ENCODE results near the gene BCL2L14.

DNA sequence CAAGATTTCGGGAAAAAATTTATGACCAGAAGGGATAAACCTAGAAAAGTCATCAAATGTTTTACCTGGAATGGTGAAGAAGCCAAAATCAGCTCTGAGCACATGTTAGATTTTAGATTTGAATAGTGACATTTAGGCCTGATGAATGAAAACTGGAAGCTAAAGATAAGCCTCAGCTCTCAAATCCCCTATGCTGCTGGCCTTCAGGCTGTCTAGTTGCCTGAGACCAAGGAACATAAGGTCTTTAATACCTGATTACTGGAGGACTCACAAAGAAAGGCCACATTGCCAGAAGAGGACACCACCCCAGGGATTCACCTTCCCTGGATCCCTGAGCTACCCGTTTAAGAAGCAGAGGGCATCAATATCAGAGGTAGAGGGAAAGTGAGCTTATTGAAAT, 56.6 kb downstream of the BCL2L14 start:
- TF ChIP-seq, protein P1, sequence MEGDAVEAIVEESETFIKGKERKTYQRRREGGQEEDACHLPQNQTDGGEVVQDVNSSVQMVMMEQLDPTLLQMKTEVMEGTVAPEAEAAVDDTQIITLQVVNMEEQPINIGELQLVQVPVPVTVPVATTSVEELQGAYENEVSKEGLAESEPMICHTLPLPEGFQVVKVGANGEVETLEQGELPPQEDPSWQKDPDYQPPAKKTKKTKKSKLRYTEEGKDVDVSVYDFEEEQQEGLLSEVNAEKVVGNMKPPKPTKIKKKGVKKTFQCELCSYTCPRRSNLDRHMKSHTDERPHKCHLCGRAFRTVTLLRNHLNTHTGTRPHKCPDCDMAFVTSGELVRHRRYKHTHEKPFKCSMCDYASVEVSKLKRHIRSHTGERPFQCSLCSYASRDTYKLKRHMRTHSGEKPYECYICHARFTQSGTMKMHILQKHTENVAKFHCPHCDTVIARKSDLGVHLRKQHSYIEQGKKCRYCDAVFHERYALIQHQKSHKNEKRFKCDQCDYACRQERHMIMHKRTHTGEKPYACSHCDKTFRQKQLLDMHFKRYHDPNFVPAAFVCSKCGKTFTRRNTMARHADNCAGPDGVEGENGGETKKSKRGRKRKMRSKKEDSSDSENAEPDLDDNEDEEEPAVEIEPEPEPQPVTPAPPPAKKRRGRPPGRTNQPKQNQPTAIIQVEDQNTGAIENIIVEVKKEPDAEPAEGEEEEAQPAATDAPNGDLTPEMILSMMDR (IDR thresholded peaks at IDR 0.05): no peak
- no peak for TF ChIP-seq POLR2A (IDR thresholded peaks at IDR 0.05)

Measured in thyroid gland (tissue), 4 donors.